GM18511 (cell line): ENCODE measurements around the gene PDZD11.
A peak's percentile ranks its signal among the peaks of the same experiment; 100 is the strongest.
"Not testable (repeated sequence)": the region's sequence is repeated elsewhere in the genome, so short reads cannot be mapped to it uniquely, and the experiment has no call there.

ENCODE experiments used
- ATAC-seq: cut with Tn5 transposase; IDR thresholded peaks from one replicate; pipeline ENCODE4 v1.9.1; 2021; ENCODE audit warnings: mild to moderate bottlenecking, moderate library complexity; ENCODE audit not compliant: unreplicated experiment

The PDZD11 gene, protein sequence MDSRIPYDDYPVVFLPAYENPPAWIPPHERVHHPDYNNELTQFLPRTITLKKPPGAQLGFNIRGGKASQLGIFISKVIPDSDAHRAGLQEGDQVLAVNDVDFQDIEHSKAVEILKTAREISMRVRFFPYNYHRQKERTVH

DNA sequence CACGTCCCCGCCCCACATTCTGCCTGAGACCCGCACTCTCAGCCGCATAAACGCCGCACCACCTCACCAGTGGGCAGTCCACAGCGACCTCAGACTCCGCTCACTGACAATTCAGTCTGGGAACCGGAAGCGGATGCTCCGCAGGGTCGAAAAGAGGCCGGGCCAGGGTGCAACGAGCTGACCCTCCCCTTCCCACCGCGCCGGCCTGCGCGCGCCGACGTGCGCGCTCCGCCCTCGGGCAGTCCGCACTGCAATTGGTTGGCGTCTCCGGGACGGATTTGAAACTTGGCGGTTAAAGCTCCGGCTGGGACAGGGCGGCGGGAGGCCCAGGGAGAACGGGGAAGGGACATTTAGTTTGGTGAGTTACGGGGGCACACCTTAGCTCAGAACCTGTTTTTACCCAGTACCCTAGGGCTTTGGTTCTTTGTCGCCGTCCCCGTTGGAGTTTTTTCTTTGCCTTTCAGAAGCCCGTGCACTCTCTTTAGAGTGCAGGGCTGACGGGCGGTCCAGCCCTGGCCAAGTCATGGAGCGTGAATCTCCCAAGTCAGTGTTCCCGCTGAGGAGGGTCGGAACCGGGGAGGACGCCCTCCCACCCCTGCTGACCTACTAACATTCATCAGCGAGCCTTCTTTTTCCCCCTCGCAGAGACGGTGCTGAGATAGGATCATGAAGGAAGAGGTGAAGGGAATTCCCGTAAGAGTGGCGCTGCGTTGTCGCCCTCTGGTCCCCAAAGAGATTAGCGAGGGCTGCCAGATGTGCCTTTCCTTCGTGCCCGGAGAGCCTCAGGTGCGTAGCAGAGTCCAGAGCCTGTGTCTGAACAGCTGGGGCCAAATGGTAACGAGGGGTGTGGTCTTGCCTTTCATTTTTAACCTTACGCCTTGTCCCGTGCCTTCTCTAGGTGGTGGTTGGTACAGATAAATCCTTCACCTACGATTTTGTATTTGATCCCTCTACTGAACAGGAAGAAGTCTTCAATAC, at the start of gene PDZD11, which contains the start of gene KIF4A:
TSS of gene PDZD11 (minus strand) at position 135 of the 978 bp plus-strand sequence. CDS start 586 bp downstream, outside the sequence.
TSS of gene KIF4A (plus strand) at position 312 of the 978 bp plus-strand sequence. CDS start at position 667, 355 bp downstream.
- ATAC-seq = peak; percentile 96

DNA sequence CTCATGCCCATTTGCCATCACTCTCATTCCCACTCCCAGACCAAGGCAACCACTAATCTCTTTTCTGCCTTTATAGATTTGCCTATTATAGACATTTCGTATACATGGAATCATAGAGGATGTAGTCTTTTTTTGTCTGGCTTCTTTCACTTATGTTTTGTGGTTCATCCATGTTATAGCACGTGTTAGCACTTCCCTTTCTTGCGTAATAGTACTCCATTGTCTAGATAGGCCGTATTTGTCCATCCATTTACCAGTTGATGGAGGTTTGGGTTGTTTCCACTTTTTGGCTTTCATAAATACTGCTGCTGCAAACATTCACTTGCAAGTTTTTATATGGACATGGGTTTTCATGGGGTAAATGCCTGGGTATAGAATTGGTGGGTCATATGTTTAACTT, 48.6 kb upstream of the PDZD11 start:
- ATAC-seq = no peak

DNA sequence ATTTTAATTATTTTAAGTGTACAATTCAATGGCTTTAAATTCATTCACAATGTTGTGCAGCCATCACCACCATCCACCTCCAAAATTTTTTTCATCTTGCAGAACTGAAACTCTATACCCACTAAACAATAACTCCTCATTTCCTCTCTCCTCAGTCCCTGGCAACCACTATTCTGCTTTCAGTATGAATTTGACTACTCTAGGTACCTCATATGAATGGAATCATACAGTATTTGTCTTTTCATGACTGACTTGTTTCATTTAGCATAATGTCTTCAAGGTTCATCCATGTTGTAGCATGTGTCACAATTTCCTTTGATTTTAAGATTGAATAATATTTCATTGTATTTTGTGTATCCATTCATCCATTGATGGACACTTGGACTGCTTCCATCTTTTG, 47.0 kb upstream of the PDZD11 start:
- peak; percentile 100 for ATAC-seq

DNA sequence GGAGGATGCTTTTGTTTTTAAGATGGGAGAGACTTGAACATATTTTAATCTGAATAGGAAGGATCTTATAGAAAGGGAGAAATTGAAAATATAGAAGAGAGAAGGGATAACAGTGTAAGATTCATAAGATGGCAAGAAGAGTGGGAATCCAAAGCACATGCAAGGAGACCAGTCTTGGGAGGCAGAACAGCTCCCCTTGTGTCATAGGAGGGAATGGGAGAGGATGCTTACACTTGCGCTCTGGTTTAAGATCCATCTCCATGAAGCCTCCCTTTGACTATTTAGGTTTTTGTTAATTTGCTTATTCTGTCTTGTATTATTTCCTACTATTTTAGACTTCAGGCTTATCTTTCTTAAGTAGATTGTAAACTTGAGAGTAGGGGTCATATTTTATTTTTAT, 42.9 kb upstream of the PDZD11 start:
- no peak for ATAC-seq

GRCh38 chrX:70331161-70331560, 41.4 kb upstream of the PDZD11 start:
- ATAC-seq = no peak

- no peak for ATAC-seq
Observed at GRCh38 chrX:70324326-70324725, 34.6 kb upstream of the PDZD11 start.

- not testable (repeated sequence) for ATAC-seq
Observed at GRCh38 chrX:70323628-70324027, 33.9 kb upstream of the PDZD11 start.

GRCh38 chrX:70322784-70323183, 33.1 kb upstream of the PDZD11 start:
- no peak for ATAC-seq

GRCh38 chrX:70313503-70313902, 23.8 kb upstream of the PDZD11 start:
- no peak for ATAC-seq

- ATAC-seq = no peak
Observed at GRCh38 chrX:70301716-70302115, 12.0 kb upstream of the PDZD11 start.

DNA sequence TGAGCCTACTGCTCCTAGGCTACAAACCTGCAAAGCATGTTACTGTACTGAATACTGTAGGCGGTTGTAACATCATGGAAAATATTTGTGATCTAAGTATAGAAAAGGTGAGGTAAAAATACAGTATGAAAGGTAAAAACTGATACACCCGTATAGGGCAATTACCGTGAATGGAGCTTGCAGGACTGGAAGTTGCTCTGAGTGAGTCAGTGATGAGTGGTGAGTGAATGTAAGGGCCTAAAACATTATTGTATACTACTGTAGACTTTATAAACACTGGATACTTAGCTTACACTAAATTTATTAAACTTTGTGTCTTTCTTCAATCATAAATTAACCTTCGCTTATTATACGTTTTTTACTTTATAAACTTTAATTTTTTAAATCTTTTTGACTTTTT, 3.9 kb upstream of the PDZD11 start:
- ATAC-seq = no peak

GRCh38 chrX:70292788-70293187, 3.1 kb upstream of the PDZD11 start:
- ATAC-seq = no peak

DNA sequence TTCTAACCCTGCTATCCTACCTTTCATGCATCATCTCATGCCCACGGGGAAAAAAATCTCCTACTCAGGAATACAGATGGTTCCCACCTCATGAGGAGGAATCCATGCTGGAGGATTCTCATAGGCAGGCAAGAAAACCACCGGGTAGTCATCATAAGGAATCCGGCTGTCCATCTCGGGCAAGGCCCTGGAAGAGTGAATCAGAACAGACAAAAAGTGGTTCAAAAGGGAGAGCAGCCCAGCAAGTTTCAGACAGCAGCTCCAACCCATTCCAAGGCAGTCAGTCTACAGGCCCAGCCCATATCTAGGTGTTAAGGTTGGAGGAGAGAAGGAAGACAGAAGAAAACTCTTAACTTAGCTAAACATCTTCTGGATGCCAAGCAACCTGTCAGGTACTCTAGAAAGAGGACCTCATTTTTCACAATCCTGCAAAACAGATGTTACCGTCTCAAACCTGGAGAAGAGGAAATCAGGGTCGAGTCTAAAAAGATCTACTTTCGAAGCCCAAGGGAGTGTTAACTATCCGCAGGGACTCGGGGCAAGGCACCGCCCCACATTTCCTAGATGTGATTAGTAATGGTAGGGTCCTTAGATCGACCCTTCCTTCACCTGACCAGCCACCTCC, 447 bp downstream of the PDZD11 start:
- ATAC-seq = peak; percentile 1

- no peak for ATAC-seq
Observed at GRCh38 chrX:70281951-70282350, 7.8 kb downstream of the PDZD11 start, which contains the start of gene RAB41. TSS of gene RAB41 (plus strand) at chrX:70282172. CDS start at chrX:70282218, 46 bp downstream.

DNA sequence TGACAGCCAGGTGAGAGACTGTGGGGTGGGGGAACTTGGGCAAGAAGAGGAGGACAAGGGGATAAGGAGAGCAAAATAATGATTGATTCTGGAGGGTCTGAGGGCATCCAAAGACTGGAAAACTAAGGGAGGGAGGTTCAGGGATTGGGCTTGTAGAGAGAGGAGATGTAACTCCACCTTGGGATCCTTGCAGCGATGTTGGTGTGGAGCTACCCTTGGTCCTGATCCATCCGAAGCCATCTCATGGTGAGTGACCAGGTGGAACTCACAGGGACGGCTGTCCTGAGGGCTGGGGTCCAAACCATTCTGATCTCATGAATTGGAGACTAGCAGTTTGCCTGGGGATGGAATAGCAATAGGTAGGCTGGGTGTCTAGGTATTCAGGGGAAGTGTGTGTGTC, 9.2 kb downstream of the PDZD11 start:
- ATAC-seq = no peak

DNA sequence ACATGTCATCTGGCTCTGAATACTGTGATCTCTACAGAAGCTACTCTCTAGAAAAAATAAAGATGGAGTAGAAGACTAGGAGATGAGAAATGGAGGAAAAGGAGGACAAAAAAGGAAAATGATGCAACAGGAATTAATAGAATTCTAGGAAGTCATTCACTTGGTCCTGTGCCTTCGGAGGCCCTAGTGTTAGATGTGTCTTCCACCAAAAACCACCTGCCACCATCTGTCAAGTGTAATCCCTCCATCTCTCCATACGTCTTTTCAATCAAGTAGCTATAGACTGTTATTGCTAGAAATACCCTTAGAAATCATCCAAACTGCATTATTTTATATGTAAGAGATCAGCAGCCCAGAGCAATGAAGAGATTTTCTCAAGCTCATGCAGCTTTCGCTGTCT, 10.6 kb downstream of the PDZD11 start:
- no peak for ATAC-seq

DNA sequence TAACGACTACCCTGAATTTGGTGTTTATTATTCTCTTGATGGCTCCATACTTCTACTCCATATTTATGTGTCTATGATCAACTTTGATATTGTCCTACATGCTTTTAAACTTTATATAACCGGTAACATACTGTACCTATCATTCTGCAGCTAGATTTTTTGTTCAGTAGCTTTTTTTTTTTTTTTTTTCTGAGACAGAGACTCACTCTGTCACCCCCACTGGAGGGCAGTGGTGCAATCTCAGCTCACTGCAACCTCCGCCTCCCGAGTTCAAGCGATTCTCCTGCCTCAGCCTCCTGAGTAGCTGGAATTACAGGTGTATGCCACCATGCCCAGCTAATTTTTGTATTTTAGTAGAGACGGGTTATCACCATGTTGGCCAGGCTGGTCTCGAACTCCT, 15.7 kb downstream of the PDZD11 start:
- ATAC-seq = not testable (repeated sequence)

DNA sequence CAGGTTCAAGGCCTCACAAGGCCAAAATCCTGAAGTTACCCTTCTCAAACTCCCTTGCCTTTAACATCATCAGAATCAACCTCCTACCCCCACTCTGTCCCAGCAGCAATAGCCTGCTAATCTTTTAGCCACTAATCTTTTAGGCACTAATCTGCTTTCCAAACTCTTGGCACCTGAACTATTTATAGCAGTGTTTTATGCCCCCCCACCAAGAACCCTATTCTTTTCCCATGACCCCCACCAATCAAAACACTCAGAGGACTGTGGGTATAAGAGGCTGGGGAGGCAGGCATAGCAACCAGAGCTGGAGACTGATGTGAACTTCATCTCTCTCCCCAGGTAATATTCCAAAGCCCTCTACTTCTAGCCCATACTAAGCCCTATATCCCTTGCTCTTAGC, 21.7 kb downstream of the PDZD11 start, which contains the start of gene ARR3:
TSS of gene ARR3 (plus strand) at position 301 of the 400 bp plus-strand sequence. CDS start 1,052 bp downstream, outside the sequence.
- no peak for ATAC-seq

GRCh38 chrX:70264784-70265183, 24.9 kb downstream of the PDZD11 start:
- no peak for ATAC-seq

- peak; percentile 77 for ATAC-seq
Observed at GRCh38 chrX:70262952-70263567, 26.7 kb downstream of the PDZD11 start.

DNA sequence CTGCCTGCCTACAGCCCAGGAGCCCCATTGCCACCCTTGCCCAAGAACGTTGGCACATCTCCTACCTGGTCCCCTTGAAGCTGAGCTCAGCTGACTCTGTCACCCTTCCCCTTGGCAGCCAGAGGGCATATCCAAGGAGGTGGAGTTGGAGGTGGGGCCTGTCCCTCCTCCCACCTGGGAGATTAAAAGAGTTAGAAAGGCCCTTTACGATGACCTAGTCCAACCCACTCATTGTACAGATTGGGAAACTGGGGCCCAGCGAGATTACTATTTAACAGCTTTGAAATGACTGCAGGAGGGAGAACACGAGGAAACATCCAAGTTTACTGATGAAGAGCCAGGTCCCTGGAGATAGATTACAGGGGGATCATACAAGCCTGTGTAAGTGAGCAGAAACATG, 29.6 kb downstream of the PDZD11 start, which contains the start of gene P2RY4:
TSS of gene P2RY4 (minus strand) at position 101 of the 400 bp plus-strand sequence. CDS start 580 bp downstream, outside the sequence.
- ATAC-seq = no peak
